A673 (cell line): ENCODE data around the gene MRPL42. TPM values are rescaled to one million over a fixed set of nuclear protein-coding genes. Genes with fewer than 3 reads are reported as not detected.

Experiments
- BruUV-seq: library from RNA; stranded (reverse); fragments of 400-500 nt; replicated peaks from 2 replicates; lab custom pipeline; 2021; lab: Mats Ljungman, UMichigan
- CTCF ChIA-PET: fragments of 300-600 bp; sonication (Branson Sonifier 250); formaldehyde crosslinking; loops from one replicate; lab custom pipeline; 2022; ENCODE audit warnings: antibody characterized with exemption; lab: Charles Lee
- POLR2A ChIA-PET: fragments of 300-600 bp; sonication (Branson Sonifier 250); formaldehyde crosslinking; loops from one replicate; lab custom pipeline; 2022; ENCODE audit warnings: antibody characterized with exemption; ENCODE audit not compliant: low non-redundant PET; lab: Charles Lee
- DNase-seq: peaks from one replicate; pipeline ENCODE4 v3.0.0-alpha.2; 2015; ENCODE audit warnings: low spot score
- H3K27ac ChIP-seq: fragments of 200-600 bp; sonication (generic); 2 replicates; pipeline ENCODE4 v1.5.1; 2016; ENCODE audit warnings: mixed run types, low read depth, mild to moderate bottlenecking, mixed read lengths, antibody characterized with exemption, low read length; ENCODE audit not compliant: poor library complexity, severe bottlenecking
- H3K27me3 ChIP-seq: fragments of 200-600 bp; sonication (generic); replicated peaks from 2 replicates; pipeline ENCODE4 v1.6.1; 2017; ENCODE audit warnings: mixed run types, low read depth, mild to moderate bottlenecking, mixed read lengths, antibody characterized with exemption, low read length; ENCODE audit not compliant: insufficient read depth, poor library complexity
- H3K36me3 ChIP-seq: fragments of 200-600 bp; sonication (generic); 2 replicates; pipeline ENCODE4 v1.6.1; 2016; ENCODE audit warnings: mixed run types, mild to moderate bottlenecking, mixed read lengths, antibody characterized with exemption, low read length; ENCODE audit not compliant: insufficient read depth, poor library complexity, severe bottlenecking
- H3K4me1 ChIP-seq: fragments of 200-600 bp; sonication (generic); 2 replicates; pipeline ENCODE4 v1.6.1; 2017; ENCODE audit warnings: mixed run types, mild to moderate bottlenecking, mixed read lengths, antibody characterized with exemption, low read length; ENCODE audit not compliant: insufficient read depth, poor library complexity, severe bottlenecking
- H3K4me3 ChIP-seq: fragments of 200-600 bp; sonication (generic); 2 replicates; pipeline ENCODE4 v1.5.1; 2016; ENCODE audit warnings: low read depth, mixed run types, mild to moderate bottlenecking, mixed read lengths, low read length; ENCODE audit not compliant: poor library complexity, severe bottlenecking
- H3K9me3 ChIP-seq: fragments of 200-600 bp; sonication (generic); 2 replicates; pipeline ENCODE4 v1.6.1; 2016; ENCODE audit warnings: mixed run types, low read depth, mild to moderate bottlenecking, mixed read lengths, antibody characterized with exemption, low read length; ENCODE audit not compliant: poor library complexity, severe bottlenecking
- EZH2 ChIP-seq: fragments of 200-600 bp; sonication (generic); IDR thresholded peaks from 2 replicates; pipeline ENCODE4 v1.6.1; 2017; ENCODE audit warnings: borderline replicate concordance, low read depth, mild to moderate bottlenecking, mixed read lengths, antibody characterized with exemption, low read length; ENCODE audit not compliant: poor library complexity, severe bottlenecking
- intact Hi-C: fragments of 100-400 bp; cut with micrococcal nuclease; formaldehyde crosslinking; loops from one replicate; pipeline ENCODE4 v1.10.0; 2022; ENCODE audit not compliant: unreplicated experiment
- total RNA-seq: library from RNA; stranded (reverse); gene quantifications from 2 replicates; pipeline ENCODE4 v1.2.3, GENCODE V29; 2021
- TF ChIP-seq, protein P1 (sequence below): fragments of 300-800, 200-600 bp; sonication (generic); conservative IDR thresholded peaks from 2 replicates; pipeline ENCODE4 v1.5.1; 2017; ENCODE audit warnings: low read depth, mild to moderate bottlenecking, antibody characterized with exemption, low read length, moderate library complexity, mixed read lengths

Gene MRPL42
- total RNA-seq, 1 experiment from 2014 or later: 196 TPM

DNA sequence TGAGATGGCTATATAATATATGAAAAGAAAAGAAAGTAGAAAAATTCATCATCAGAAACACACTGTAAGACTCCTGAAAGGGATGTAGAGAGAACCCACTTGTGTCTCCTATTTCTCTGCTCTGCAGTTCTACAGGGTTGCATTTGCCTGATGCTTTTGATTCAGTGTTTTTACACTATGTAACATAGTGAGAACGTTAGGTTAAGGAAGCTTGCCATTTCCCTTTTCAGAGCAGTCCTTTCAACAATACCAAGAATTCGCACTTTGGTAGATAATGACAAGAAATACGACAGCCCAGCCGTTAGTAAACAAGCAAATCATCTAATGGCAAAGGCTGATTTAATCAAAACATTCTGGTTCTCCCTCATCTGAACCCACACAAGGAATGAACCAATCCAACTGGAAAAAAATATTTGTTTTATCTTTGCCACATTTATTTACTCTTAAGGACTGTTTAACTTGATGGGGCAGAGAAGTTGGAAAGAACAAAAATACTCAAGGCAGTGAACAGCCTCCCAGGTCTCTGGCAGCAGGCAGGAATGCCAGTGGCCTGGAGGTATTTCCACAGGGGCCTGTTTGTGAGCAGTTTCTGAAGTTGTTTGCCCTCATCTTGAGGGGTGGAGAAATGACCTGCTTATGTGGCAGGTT lies 74.4 kb downstream of the MRPL42 start:
- TF ChIP-seq EZH2: no peak
- TF ChIP-seq, protein P1, sequence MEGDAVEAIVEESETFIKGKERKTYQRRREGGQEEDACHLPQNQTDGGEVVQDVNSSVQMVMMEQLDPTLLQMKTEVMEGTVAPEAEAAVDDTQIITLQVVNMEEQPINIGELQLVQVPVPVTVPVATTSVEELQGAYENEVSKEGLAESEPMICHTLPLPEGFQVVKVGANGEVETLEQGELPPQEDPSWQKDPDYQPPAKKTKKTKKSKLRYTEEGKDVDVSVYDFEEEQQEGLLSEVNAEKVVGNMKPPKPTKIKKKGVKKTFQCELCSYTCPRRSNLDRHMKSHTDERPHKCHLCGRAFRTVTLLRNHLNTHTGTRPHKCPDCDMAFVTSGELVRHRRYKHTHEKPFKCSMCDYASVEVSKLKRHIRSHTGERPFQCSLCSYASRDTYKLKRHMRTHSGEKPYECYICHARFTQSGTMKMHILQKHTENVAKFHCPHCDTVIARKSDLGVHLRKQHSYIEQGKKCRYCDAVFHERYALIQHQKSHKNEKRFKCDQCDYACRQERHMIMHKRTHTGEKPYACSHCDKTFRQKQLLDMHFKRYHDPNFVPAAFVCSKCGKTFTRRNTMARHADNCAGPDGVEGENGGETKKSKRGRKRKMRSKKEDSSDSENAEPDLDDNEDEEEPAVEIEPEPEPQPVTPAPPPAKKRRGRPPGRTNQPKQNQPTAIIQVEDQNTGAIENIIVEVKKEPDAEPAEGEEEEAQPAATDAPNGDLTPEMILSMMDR: no peak
- CTCF ChIA-PET: no interaction called here

DNA sequence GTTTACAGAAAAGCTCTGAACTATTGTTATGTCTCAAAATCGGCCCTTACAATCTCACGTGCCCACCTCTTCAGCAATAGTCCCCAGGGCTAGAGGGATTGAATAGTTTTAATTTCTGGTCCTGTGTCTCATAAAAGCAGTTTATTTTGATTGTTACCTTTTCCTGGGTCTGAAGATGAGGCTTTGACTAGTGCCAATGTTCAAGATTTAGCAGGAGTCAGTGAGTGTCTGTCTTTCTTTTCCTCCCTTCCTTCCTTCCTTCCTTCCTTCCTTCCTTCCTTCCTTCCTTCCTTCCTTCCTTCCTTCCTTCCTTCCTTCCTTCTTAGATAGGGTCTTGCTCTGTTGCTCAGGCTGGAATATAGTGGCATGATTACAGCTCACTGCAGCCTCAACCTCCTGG lies 80.5 kb downstream of the MRPL42 start:
- ChIA-PET POLR2A (interaction anchor here (0.7 kb wide), 1 partner anchor 26 kb away, joined by 3 read pairs; no protein-coding TSS in a partner anchor), CTCF (interaction anchor here (0.6 kb wide), 1 partner anchor 1489 kb away, joined by 3 read pairs; no protein-coding TSS in a partner anchor)
- peak; percentile 79 for DNase-seq
- H3K4me1 ChIP-seq: peaks cover 8% of the 10 kb centered on the region
- TF ChIP-seq, protein P1: no peak
- no peak for TF ChIP-seq EZH2
- no peaks in the 10 kb centered on the region for H3K36me3 ChIP-seq
- no peaks in the 10 kb centered on the region for H3K27me3 ChIP-seq
- H3K27ac ChIP-seq: peak overlapping the region; percentile 60
- BruUV-seq: no TSS peak
- no peak overlapping the region for H3K4me3 ChIP-seq
- intact Hi-C loops: loop anchor here (2.0 kb wide), 1 partner anchor 345 kb away; no protein-coding TSS in a partner anchor
- no peaks in the 10 kb centered on the region for H3K9me3 ChIP-seq

More for the DNA sequence above, 74.4 kb downstream of the MRPL42 start:
- no peaks in the 10 kb centered on the region for H3K36me3 ChIP-seq
- intact Hi-C loops: no loop called here
- BruUV-seq: no TSS peak
- H3K27me3 ChIP-seq: no peaks in the 10 kb centered on the region
- H3K4me3 ChIP-seq: no peak overlapping the region
- DNase-seq: no peak
- POLR2A ChIA-PET: no interaction called here
- H3K4me1 ChIP-seq: no peaks in the 10 kb centered on the region
- no peak overlapping the region for H3K27ac ChIP-seq
- H3K9me3 ChIP-seq: no peaks in the 10 kb centered on the region

DNA sequence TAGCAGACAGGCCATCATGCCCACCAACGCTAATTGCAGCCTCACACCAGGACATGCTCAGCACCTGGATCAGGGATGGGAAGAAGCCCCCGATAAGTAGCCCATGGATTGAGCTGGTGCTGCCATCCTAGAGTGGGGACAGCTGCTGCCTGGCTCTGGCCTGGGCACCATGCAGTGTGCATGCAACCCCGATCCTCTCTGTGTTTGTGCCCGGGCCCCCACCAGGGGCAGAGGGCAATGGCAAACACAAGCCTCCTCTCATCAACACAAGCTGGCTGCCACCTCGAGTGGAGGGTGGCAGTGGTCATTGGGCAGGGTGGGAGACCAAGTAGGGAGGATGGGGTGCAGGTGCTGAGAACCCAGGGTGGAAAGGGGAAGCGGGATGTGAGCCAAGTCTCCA lies 81.9 kb downstream of the MRPL42 start:
- ChIA-PET CTCF (no interaction called here), POLR2A (no interaction called here)
- intact Hi-C loops: no loop called here
- Histone ChIP-seq H3K4me1 (peaks cover 8% of the 10 kb centered on the region), H3K9me3 (no peaks in the 10 kb centered on the region), H3K36me3 (no peaks in the 10 kb centered on the region), H3K27ac (no peak overlapping the region), H3K27me3 (no peaks in the 10 kb centered on the region), H3K4me3 (no peak overlapping the region)
- TF ChIP-seq, protein P1: no peak
- no peak for TF ChIP-seq EZH2
- DNase-seq: no peak
- no TSS peak for BruUV-seq
